IMR-90 (cell line): ENCODE measurements around the gene C17orf107. TPM values are rescaled to one million over a fixed set of nuclear protein-coding genes. Genes with fewer than 3 reads are reported as not detected.

Experiments used
- ATAC-seq: fragments of 200-7000 bp; cut with Tn5 transposase; 2 replicates; pipeline ENCODE4 v1.9.1; 2020; ENCODE audit warnings: low read depth, mild to moderate bottlenecking, moderate library complexity
- BruUV-seq: library from RNA; stranded (reverse); fragments of 400-500 nt; replicated peaks from 2 replicates; lab custom pipeline; 2021; lab: Mats Ljungman, UMichigan
- CTCF ChIA-PET: fragments of 300-600 bp; formaldehyde crosslinking; extraction: SDS; loops from one replicate; lab custom pipeline; 2021; ENCODE audit warnings: antibody characterized with exemption; lab: Yijun Ruan, JAX
- POLR2A ChIA-PET: fragments of 300-600 bp; sonication (Branson Sonifier 250); formaldehyde crosslinking; loops from one replicate; lab custom pipeline; 2022; ENCODE audit warnings: antibody characterized with exemption; ENCODE audit not compliant: unreplicated experiment; lab: Charles Lee
- DNase-seq: peaks from one replicate; pipeline ENCODE4 v3.0.0; 2013
- H2AFZ ChIP-seq: replicated peaks from 2 replicates; pipeline ENCODE3; 2013; ENCODE audit warnings: low read length, mild to moderate bottlenecking; ENCODE audit not compliant: poor library complexity
- H2AK5ac ChIP-seq: 2 replicates; pipeline ENCODE4 v1.6.1; 2013; ENCODE audit warnings: low read depth, low read length, inconsistent platforms
- H2AK9ac ChIP-seq: replicated peaks from 2 replicates; pipeline ENCODE3; 2013; ENCODE audit warnings: mild to moderate bottlenecking, low read depth, low read length, moderate library complexity; ENCODE audit not compliant: poor library complexity
- H2BK120ac ChIP-seq: 2 replicates; pipeline ENCODE4 v1.6.1; 2013; ENCODE audit warnings: low read depth, low read length, inconsistent platforms
- H2BK15ac ChIP-seq: 3 replicates; pipeline ENCODE4 v1.6.1; 2013; ENCODE audit warnings: low read depth, low read length, inconsistent platforms
- H2BK20ac ChIP-seq: 2 replicates; pipeline ENCODE4 v1.6.1; 2013; ENCODE audit warnings: low read depth, mild to moderate bottlenecking, inconsistent platforms, low read length, moderate library complexity
- H2BK5ac ChIP-seq: 2 replicates; pipeline ENCODE4 v1.6.1; 2013; ENCODE audit warnings: mild to moderate bottlenecking, low read depth, low read length, inconsistent platforms; ENCODE audit not compliant: poor library complexity, severe bottlenecking
- H3K14ac ChIP-seq: replicated peaks from 2 replicates; pipeline ENCODE4 v1.6.1; 2013; ENCODE audit warnings: low read depth, low read length, inconsistent platforms
- H3K18ac ChIP-seq: 2 replicates; pipeline ENCODE4 v1.6.1; 2013; ENCODE audit warnings: low read depth, low read length, control low read depth
- H3K23ac ChIP-seq: 2 replicates; pipeline ENCODE4 v1.6.1; 2013; ENCODE audit warnings: low read depth, low read length, inconsistent platforms
- H3K27ac ChIP-seq: 2 replicates; pipeline ENCODE4 v1.5.1; 2013; ENCODE audit warnings: mild to moderate bottlenecking, control low read depth, low read length; ENCODE audit not compliant: insufficient read depth
- H3K27me3 ChIP-seq: 2 replicates; pipeline ENCODE4 v1.6.1; 2013; ENCODE audit warnings: low read length; ENCODE audit not compliant: control insufficient read depth, insufficient read depth
- H3K36me3 ChIP-seq: 2 replicates; pipeline ENCODE4 v1.6.1; 2013; ENCODE audit warnings: low read length, mixed read lengths; ENCODE audit not compliant: control insufficient read depth, insufficient read depth
- H3K4ac ChIP-seq: 2 replicates; pipeline ENCODE4 v1.6.1; 2013; ENCODE audit warnings: low read depth, low read length, inconsistent platforms
- H3K4me1 ChIP-seq: 2 replicates; pipeline ENCODE4 v1.6.1; 2013; ENCODE audit warnings: low read length, mixed read lengths; ENCODE audit not compliant: control insufficient read depth, insufficient read depth
- H3K4me2 ChIP-seq: 2 replicates; pipeline ENCODE4 v1.6.1; 2013; ENCODE audit warnings: low read depth, mild to moderate bottlenecking, control low read depth, low read length, moderate library complexity
- H3K4me3 ChIP-seq: 2 replicates; pipeline ENCODE4 v1.5.1; 2013; ENCODE audit warnings: low read depth, mild to moderate bottlenecking, control low read depth, low read length, moderate library complexity; ENCODE audit not compliant: insufficient read depth
- H3K56ac ChIP-seq: 2 replicates; pipeline ENCODE4 v1.6.1; 2013; ENCODE audit warnings: low read length, inconsistent platforms; ENCODE audit not compliant: insufficient read depth; ENCODE audit errors: extremely low read depth
- H3K79me1 ChIP-seq, 2 experiments: 2 replicates each; pipeline ENCODE4 v1.6.1; 2013; ENCODE audit warnings: low read length in 2 of 2, inconsistent platforms in 1 of 2, low read depth in 1 of 2
- H3K9ac ChIP-seq: 2 replicates; pipeline ENCODE4 v1.6.1; 2013; ENCODE audit warnings: low read depth, low read length, control low read depth
- H3K9me1 ChIP-seq: 2 replicates; pipeline ENCODE4 v1.6.1; 2013; ENCODE audit warnings: low read length, inconsistent platforms; ENCODE audit not compliant: insufficient read depth
- H3K9me3 ChIP-seq: 2 replicates; pipeline ENCODE4 v1.6.1; 2013; ENCODE audit warnings: low read length; ENCODE audit not compliant: control insufficient read depth, insufficient read depth
- H4K20me1 ChIP-seq: 2 replicates; pipeline ENCODE4 v1.6.1; 2013; ENCODE audit warnings: low read length, inconsistent platforms; ENCODE audit not compliant: insufficient read depth
- H4K5ac ChIP-seq: 2 replicates; pipeline ENCODE4 v1.6.1; 2013; ENCODE audit warnings: mild to moderate bottlenecking, low read depth, low read length, control low read depth
- H4K8ac ChIP-seq, 2 experiments: 2 replicates each; pipeline ENCODE4 v1.6.1; 2013; ENCODE audit warnings: low read depth in 2 of 2, low read length in 2 of 2, control low read depth in 1 of 2, inconsistent platforms in 1 of 2
- H4K91ac ChIP-seq: 2 replicates; pipeline ENCODE4 v1.6.1; 2013; ENCODE audit warnings: low read depth, low read length, inconsistent platforms; ENCODE audit not compliant: insufficient read depth
- BHLHE40 ChIP-seq: fragments of 150-350 bp; IDR thresholded peaks from 2 replicates; pipeline ENCODE4 v1.6.1; 2016; ENCODE audit warnings: mild to moderate bottlenecking, low read depth, low read length
- CEBPB ChIP-seq: IDR thresholded peaks from 2 replicates; pipeline ENCODE4 v1.6.1; 2012; ENCODE audit warnings: low read depth, low read length, improper control_type of control experiment
- CHD1 ChIP-seq: IDR thresholded peaks from 2 replicates; pipeline ENCODE4 v1.6.1; 2012; ENCODE audit warnings: low read depth, low read length, improper control_type of control experiment
- CTCF ChIP-seq: conservative IDR thresholded peaks from 2 replicates; pipeline ENCODE4 v1.5.1; 2012; ENCODE audit warnings: mild to moderate bottlenecking, low read depth, low read length, improper control_type of control experiment
- ELK1 ChIP-seq: fragments of 150-350 bp; IDR thresholded peaks from 2 replicates; pipeline ENCODE4 v1.6.1; 2016; ENCODE audit warnings: low read depth, mild to moderate bottlenecking, low read length, moderate library complexity, borderline replicate concordance
- FOS ChIP-seq: fragments of 150-350 bp; IDR thresholded peaks from 2 replicates; pipeline ENCODE4 v1.6.1; 2016; ENCODE audit warnings: low read depth, low read length
- MAFK ChIP-seq: IDR thresholded peaks from 2 replicates; pipeline ENCODE4 v1.6.1; 2012; ENCODE audit warnings: low read depth, low read length, improper control_type of control experiment
- MAZ ChIP-seq: IDR thresholded peaks from 2 replicates; pipeline ENCODE4 v1.6.1; 2012; ENCODE audit warnings: low read depth, mild to moderate bottlenecking, low read length, improper control_type of control experiment, moderate library complexity, borderline replicate concordance
- MXI1 ChIP-seq: IDR thresholded peaks from 2 replicates; pipeline ENCODE4 v1.6.1; 2012; ENCODE audit warnings: low read depth, mild to moderate bottlenecking, low read length, moderate library complexity, borderline replicate concordance
- NFE2L2 ChIP-seq: fragments of 150-350 bp; IDR thresholded peaks from 2 replicates; pipeline ENCODE4 v1.6.1; 2016; ENCODE audit warnings: low read depth, mild to moderate bottlenecking, low read length
- POLR2A ChIP-seq: IDR thresholded peaks from 2 replicates; pipeline ENCODE4 v1.6.1; 2012; ENCODE audit warnings: mild to moderate bottlenecking, low read depth, low read length
- RAD21 ChIP-seq: IDR thresholded peaks from 2 replicates; pipeline ENCODE4 v1.6.1; 2012; ENCODE audit warnings: low read length, improper control_type of control experiment
- RCOR1 ChIP-seq: IDR thresholded peaks from 2 replicates; pipeline ENCODE4 v1.6.1; 2012; ENCODE audit warnings: mild to moderate bottlenecking, low read length, improper control_type of control experiment; ENCODE audit not compliant: insufficient replicate concordance
- RFX5 ChIP-seq: IDR thresholded peaks from 2 replicates; pipeline ENCODE4 v1.8.0; 2012; ENCODE audit warnings: low read depth, mild to moderate bottlenecking, low read length, moderate library complexity
- SMC3 ChIP-seq: fragments of 150-350 bp; IDR thresholded peaks from 2 replicates; pipeline ENCODE4 v1.6.1; 2016; ENCODE audit warnings: low read depth, mild to moderate bottlenecking, antibody characterized with exemption, low read length, moderate library complexity
- USF2 ChIP-seq: fragments of 150-350 bp; IDR thresholded peaks from 2 replicates; pipeline ENCODE4 v1.6.1; 2017; ENCODE audit warnings: mild to moderate bottlenecking, antibody characterized with exemption, low read length, low read depth
- WGBS, 2 experiments: methylation state at CpG; one replicate each; pipeline versions ENCODE4 v1.1.5 to v1.1.7; 2013; ENCODE audit warnings: missing lambda C conversion rate in 2 of 2; ENCODE audit not compliant: insufficient read length in 1 of 2; ENCODE audit errors: extremely low coverage in 2 of 2; 5-methylcytosine and 5-hydroxymethylcytosine counted together
- dilution Hi-C: fragments of 300-500 bp; cut with HindIII; formaldehyde crosslinking; loops from one replicate; pipeline ENCODE4 v1.14.3; 2018; ENCODE audit warnings: low sequenced_read_pairs; ENCODE audit not compliant: unreplicated experiment
- in situ Hi-C: fragments of 300-500 bp; cut with MboI; formaldehyde crosslinking; loops from 3 replicates; pipeline ENCODE4 v1.14.3; 2019; ENCODE audit warnings: low sequenced_read_pairs, inconsistent platforms, mixed read lengths
- intact Hi-C: fragments of 100-400 bp; cut with micrococcal nuclease; formaldehyde crosslinking; loops from 2 replicates; pipeline ENCODE4 v1.10.0; 2022
- polyA plus RNA-seq, 3 experiments: library from polyadenylated mRNA; depleted of rRNA; stranded (reverse); fragments of >200 nt; gene quantifications; 2 replicates each; pipeline ENCODE4 v1.2.3, GENCODE V29; 2012; ENCODE audit warnings: low replicate concordance in 1 of 3
- total RNA-seq: library from RNA; depleted of rRNA; stranded (reverse); fragments of >200 nt; gene quantifications from 2 replicates; pipeline ENCODE4 v1.2.3, GENCODE V29; 2012

The C17orf107 gene
- total and polyA plus RNA-seq, 2 of the 4 experiments (the other 2 are of a cell fraction) = 0.54 to 0.82 TPM

DNA sequence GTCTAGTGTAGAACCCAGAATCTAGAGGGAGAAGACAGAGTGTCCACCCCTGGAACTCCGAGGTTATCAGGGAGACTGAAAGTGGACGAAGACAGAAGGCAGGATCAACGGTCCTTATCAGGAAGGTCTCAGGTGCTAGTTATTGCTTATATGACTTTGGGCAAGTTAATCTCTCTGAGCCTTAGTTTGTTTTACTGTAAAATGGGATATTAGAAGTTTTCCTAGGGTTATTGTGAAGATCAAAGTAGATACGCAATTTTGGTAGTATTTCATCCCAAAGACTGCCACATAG lies 41.9 kb downstream of the C17orf107 start:
- Histone ChIP-seq H3K4me3 (peak overlapping the region; percentile 68), H3K9ac (peak overlapping the region; percentile 84), H3K79me1 (peaks cover 22 to 65% of the 10 kb centered on the region in 2 experiments; a peak in 3 of 4 replicates), H3K4me2 (peak overlapping the region; percentile 72), H3K27ac (peak overlapping the region; percentile 78), H2BK120ac (no peak overlapping the region), H3K23ac (peak overlapping the region; percentile 79; the same call in 1 of the 2 replicates), H3K9me3 (no peaks in the 10 kb centered on the region), H4K5ac (peak overlapping the region; percentile 72; the same call in 1 of the 2 replicates), H3K9me1 (peaks cover 15% of the 10 kb centered on the region; the same call in 1 of the 2 replicates), H4K91ac (no peak overlapping the region), H3K56ac (0 out of 2 replicates have a peak overlapping the region, but pooled peaks have one; percentile 31), H2AFZ (no peak overlapping the region), H2AK5ac (peak overlapping the region; percentile 93), H4K20me1 (peaks cover 51% of the 10 kb centered on the region), H3K14ac (peak overlapping the region; percentile 69), H2BK20ac (no peak overlapping the region), H2AK9ac (peak overlapping the region; percentile 99), H3K36me3 (peaks cover 53% of the 10 kb centered on the region), H3K4ac (peak overlapping the region; percentile 92), H3K4me1 (peaks cover 19% of the 10 kb centered on the region), H2BK5ac (peak overlapping the region; percentile 55), H3K18ac (no peak overlapping the region), H2BK15ac (no peak overlapping the region), H3K27me3 (no peaks in the 10 kb centered on the region), H4K8ac (peak overlapping the region; percentile 82 to 99; a peak in 3 of 4 replicates)
- CTCF ChIA-PET = no interaction called here
- DNase-seq (no peak), ATAC-seq (no peak)
- POLR2A ChIA-PET = no interaction called here
- dilution Hi-C loops (no loop called here), intact Hi-C loops (no loop called here), in situ Hi-C loops (no loop called here)
- no TSS peak for BruUV-seq
- 49% methylated on average over 3 of the region's 4 CpGs; no CpG with 5 or more reads in 1 of the 2 experiments for WGBS, 2 experiments
- TF ChIP-seq FOS = no peak
- TF ChIP-seq MXI1 = no peak
- TF ChIP-seq RCOR1 = no peak
- TF ChIP-seq SMC3 = no peak
- TF ChIP-seq BHLHE40 = no peak
- no peak for TF ChIP-seq CTCF
- TF ChIP-seq CHD1 = no peak
- no peak for TF ChIP-seq POLR2A
- TF ChIP-seq CEBPB = no peak
- TF ChIP-seq USF2 = no peak
- no peak for TF ChIP-seq MAFK
- TF ChIP-seq ELK1 = no peak
- no peak for TF ChIP-seq MAZ
- no peak for TF ChIP-seq RAD21
- no peak for TF ChIP-seq NFE2L2
- no peak for TF ChIP-seq RFX5
